NCI-H146 (cell line): ENCODE measurements around the gene TOM1L2.
A peak's percentile ranks its signal among the peaks of the same experiment; 100 is the strongest.

Experiments used
- DNase-seq: peaks from one replicate; lab custom pipeline; 2025; lab: John Stamatoyannopoulos, UW

Gene TOM1L2

GRCh38 chr17:17897442-17897841 lies 74.8 kb downstream of the TOM1L2 start:
- no peak for DNase-seq

- no peak for DNase-seq
Measured at GRCh38 chr17:17896746-17897145, 75.5 kb downstream of the TOM1L2 start.

GRCh38 chr17:17893801-17894644 lies 78.2 kb downstream of the TOM1L2 start:
- DNase-seq = no peak

GRCh38 chr17:17892731-17893130 lies 79.5 kb downstream of the TOM1L2 start:
- DNase-seq = no peak

GRCh38 chr17:17892009-17892408 lies 80.2 kb downstream of the TOM1L2 start:
- peak; percentile 48 for DNase-seq

- DNase-seq = peak; percentile 65
Measured at GRCh38 chr17:17890773-17891759, 81.1 kb downstream of the TOM1L2 start.

GRCh38 chr17:17889922-17890321 lies 82.3 kb downstream of the TOM1L2 start:
- no peak for DNase-seq

GRCh38 chr17:17888821-17889220 lies 83.4 kb downstream of the TOM1L2 start:
- no peak for DNase-seq

- no peak for DNase-seq
Measured at GRCh38 chr17:17888371-17888770, 83.8 kb downstream of the TOM1L2 start.

GRCh38 chr17:17887752-17888304 lies 84.4 kb downstream of the TOM1L2 start:
- DNase-seq = no peak

GRCh38 chr17:17886726-17887125 lies 85.5 kb downstream of the TOM1L2 start:
- DNase-seq = no peak

GRCh38 chr17:17886226-17886625 lies 86.0 kb downstream of the TOM1L2 start:
- no peak for DNase-seq

- DNase-seq = peak; percentile 68
Measured at GRCh38 chr17:17884391-17885357, 87.5 kb downstream of the TOM1L2 start.

- DNase-seq = no peak
Measured at GRCh38 chr17:17883801-17884200, 88.4 kb downstream of the TOM1L2 start.

- DNase-seq = no peak
Measured at GRCh38 chr17:17882082-17882581, 90.1 kb downstream of the TOM1L2 start.

GRCh38 chr17:17880577-17881196 lies 91.5 kb downstream of the TOM1L2 start:
- no peak for DNase-seq

GRCh38 chr17:17877529-17878358 lies 94.5 kb downstream of the TOM1L2 start:
- DNase-seq = peak; percentile 43

- DNase-seq = no peak
Measured at GRCh38 chr17:17876959-17877528, 95.2 kb downstream of the TOM1L2 start.

GRCh38 chr17:17874478-17874877 lies 97.7 kb downstream of the TOM1L2 start:
- no peak for DNase-seq
